GM18508 (cell line): ENCODE measurements around the gene ANKRD44.

Source experiments
- ATAC-seq: cut with Tn5 transposase; IDR thresholded peaks from one replicate; pipeline ENCODE4 v1.9.1; 2021; ENCODE audit warnings: moderate number of reproducible peaks; ENCODE audit not compliant: insufficient read depth, unreplicated experiment

The ANKRD44 gene

DNA sequence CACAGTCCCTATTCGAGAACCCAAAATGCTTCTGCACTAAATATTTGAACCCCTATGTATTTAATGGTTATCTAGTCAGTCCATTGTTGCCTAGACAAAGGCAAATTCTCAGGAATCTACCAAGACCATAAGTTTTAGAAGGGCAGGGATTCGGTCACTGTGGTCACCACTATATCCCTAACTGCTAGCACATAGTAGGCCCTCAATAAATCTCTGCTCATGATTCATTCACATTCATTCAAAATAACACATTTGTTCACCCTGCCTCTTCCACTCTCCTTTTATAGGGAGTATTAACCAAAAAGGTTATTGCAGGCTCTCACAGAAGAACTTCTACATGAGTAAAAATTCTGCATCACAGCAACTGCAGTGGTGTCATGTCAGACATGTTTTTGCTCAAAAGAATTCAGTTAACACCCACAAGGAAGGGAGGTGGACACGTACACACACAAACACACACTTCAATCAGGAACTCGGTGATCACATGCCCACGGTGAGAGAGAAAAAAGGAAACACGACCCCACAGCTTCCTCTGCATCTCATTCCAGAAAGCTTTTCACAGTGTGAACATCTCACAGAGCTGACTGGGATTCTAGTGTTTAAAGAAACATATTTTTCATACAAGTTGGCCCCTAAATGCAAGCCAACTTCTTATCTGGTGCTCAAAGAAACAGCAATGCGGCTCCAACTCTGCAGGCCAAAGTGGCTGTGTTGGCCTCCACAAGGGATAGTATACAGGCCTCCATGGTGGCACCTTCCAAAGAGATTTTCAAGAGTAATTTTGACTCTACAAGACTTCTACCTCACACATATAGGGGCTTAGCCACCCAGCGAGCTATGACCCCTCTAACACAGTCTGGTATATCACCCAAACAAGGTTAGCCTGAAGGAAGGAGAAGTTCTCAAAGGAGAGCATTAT lies 98.0 kb downstream of the ANKRD44 start:
- ATAC-seq, result no peak

DNA sequence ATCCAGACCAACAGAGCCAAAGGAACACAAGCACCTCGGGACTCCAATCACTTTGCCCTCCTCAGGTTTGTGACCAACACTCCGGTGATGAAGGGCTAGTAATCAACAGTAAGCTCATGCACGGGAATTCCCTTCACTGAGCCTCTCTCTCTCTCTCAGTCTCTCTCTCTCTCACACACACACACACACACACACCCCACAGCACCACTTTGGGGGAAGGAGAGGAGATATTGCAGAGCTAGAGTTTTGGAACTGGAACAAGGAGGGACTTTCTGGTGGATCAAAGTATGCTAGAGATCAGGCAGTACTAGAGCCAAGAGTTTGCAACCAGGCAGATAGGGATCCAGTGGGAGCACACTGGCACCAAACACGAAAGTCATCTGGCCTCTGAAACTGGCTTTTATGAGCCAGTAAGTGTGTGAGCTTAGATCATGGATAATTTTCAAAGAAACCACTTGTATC lies 98.7 kb downstream of the ANKRD44 start:
- ATAC-seq, result no peak

DNA sequence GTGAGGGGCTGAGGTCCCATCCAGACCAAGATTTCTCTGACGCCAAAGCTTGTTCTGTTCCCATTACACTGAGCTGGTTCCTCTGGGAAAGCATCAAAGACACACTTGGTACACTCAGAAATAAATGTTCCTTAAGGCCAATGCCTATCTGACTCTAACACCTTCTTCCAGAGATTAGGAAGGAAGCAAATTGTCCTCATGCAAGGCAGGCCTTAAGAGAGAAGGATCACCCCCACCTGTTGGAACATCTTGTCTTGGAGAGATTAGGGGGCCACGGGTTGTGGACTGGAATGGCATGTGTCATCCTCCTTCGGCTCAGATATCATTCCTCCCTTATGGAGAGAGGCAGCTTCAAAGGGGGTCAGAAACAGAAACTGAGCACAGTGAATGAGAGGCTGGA lies 100.2 kb downstream of the ANKRD44 start:
- ATAC-seq, result no peak

DNA sequence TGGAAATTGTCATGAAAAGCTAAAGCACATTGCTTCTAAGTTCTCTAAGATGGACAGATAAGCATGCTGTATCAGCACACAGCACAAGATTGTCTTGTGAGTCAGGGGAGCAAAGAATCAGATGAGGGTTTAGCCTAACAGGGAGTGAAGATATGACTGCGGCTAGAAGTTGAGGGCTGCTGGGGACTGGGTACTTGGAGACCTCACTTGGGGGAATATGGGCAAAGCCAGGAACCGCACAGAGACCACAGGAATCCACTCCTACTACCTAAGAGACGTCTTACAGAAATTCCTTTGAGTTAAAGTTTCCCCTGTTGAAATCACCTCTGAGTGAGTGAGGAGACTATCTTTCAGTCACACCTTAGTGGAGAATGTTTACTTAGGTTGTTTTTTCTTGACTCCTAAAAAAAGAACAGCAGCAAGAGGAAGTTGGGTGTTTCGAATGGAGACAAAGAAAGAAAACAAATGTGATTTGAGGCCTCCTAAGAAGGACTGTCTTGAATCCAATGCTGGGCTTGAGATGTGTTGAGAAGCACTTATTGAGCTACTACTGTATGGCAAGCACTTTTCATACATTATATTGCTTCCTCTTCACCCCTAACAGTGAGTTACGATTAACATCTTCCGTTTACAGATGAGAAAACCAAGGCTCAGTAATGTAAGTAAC lies 100.7 kb downstream of the ANKRD44 start:
- ATAC-seq, result no peak

DNA sequence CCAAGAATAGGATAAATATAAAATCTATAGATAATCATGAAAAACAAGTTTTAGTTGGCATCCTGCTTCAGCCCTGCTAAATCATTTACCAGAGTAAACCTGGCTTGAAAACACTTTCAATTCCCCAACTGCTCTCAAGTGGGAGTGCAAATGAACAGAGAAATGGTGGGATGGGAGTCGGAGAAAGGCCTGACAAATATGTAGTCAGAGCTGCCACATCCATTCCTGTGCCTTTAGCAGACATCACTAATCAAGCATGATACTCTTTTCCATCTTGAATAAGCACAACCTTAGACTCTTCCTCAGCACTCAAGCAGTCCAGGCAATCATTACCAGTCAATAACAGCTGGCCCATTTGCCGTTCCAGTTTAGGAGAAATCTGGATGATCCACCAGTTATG lies 101.3 kb downstream of the ANKRD44 start:
- ATAC-seq, result no peak

DNA sequence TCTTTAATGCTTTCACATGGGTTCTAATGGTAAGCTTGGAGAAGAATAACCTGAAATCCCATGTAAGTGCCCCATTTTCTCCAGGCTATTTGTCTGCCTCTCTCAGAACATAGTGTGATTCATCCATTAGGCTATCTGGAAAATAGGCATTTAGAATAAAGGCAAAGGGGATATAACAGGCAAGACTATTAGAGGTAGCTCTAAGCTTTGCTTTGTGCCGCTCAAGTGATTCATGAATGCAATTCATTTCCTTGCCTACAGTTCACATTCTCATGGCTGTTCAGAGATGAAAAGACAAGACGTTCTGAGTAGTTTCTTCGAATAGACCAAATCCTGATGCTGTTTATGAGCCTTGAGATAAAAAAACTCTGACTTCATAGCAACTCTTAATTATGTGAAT lies 101.7 kb downstream of the ANKRD44 start:
- ATAC-seq, result no peak

DNA sequence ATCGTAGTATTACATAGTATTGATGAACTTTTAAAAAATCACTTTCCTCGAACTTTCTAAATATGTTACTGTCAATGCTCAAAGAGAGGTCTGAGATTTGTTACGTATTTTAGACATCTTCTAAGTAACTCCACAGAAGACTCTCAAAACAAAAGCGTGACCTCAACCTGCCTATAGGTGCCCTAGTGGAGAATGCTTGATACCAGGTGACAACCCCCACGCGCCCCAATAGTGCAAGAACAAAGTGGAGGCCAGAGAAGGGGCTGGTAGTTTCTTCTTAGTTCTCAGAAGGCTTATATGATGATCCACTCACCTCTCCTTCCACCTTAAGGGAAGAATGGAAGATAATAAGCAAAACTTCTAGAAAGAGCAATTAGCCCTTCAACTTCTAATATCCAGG lies 102.6 kb downstream of the ANKRD44 start:
- no peak for ATAC-seq

DNA sequence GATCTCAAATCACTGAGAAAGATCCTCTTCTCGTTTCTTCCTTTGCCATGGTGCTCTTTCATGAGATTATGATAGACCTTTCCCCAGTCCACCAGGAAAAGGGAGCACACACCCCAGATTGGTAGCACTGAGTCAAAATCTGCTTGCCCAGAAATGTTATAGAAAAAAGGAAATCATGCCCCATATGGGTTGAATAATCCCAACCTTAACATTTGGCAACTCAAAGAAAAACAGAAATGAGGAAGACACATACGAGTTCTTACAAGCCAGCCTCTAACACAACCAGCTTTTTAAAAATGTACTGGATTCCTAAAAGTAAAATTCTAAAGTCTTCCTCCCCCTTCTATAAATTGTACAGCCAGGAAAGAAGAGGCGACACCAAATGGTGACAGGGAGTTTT lies 103.0 kb downstream of the ANKRD44 start:
- no peak for ATAC-seq

DNA sequence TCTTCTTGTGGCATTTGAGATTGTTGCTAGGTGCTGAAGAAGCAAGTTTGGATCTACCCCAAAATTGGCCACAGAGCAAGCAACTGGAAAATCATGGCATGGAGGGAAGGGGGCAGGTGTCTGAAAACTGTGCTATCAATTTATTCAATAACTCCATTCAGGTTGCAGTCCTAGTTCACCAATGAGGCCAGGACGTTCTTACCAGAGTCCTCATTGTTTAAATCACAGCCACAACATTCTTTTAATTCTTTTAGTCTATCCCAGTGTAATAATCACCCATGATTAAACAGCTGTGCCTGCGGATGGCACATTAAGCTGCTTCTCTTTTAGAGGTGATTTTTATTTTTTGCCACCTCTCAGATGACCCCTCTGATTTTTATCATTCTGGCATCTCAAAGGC lies 103.5 kb downstream of the ANKRD44 start:
- ATAC-seq, result no peak

DNA sequence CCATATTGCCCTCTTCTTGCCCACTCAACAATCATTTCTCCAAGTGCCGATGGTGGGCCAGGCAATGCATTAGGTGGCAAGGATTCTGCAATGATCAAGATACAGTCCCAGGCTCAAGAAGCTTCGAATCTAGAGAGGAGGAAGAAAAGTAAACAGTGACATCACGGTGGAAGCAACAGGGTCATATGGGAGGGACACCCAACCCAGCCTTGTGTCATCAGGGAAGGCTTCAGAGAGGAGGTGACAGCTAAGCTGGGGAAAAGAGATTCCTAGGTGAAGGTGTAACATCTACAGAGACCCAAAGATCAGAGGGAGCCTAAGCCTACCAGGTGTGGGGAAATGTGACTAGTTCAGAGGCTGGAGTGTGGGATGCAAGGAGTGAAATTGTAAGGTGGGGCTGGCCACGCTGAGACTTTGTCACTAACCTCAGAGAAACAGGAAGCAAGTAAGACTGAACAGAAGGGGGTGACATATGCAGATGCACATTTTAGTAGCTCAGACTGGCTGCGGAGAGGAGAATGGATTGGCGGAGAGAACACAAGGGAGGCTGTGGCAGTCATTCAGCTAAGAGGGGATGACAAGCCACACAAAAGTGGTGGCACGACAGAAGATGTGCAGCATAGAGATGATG lies 104.9 kb downstream of the ANKRD44 start:
- peak; percentile 49 for ATAC-seq

DNA sequence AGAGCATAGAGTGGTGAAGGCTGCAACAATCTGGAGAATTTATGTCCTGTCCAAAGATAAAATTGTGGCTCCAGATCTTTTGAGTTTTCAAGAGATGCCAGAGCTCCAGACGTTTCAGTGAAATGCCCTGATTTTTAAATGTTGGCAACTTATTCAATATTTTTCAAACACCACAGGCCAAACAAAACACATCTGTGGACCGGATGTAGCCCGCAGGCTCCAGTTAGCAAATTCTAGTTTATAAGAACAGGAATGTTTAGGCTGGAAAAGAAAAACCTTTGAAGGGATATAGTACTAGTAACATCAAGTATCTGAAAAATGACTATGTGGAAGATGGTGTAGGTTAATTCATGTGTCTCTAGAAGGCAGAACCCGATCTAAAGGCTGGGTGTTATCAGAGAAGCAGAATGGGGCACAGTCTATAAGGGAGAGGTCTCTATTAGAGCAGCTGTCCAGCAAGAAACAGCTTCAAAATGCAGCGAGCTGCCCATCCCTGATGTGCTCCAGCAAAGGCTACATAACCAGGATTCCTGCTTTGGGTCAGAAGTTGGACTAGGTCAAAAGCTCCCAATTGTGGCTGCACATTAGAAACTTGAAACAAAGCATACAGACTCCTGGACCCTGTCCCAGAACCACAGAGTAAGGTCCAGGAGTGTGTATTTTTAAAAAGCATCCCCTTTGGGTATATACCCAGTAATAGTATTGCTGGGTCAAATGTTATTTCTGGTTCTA lies 105.9 kb downstream of the ANKRD44 start:
- no peak for ATAC-seq

DNA sequence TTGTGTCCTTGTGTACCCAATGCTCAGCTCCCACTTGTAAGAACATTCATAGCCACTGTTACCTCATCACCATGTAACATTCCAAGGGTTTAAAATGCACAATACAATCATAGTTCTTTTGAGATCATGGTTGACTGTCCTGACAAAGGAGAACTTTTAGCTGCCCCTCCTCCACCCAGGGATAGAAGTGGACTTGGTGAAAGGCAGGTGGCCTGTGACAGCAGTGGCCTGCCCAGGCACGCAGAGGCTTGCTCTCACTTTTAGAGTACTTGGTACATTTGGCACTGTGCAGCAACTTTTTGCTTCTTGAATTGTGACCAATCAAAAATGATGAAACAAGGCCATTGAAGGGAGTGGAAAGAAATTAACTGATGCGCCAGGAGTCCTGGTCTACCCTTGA lies 108.7 kb downstream of the ANKRD44 start:
- ATAC-seq, result no peak

DNA sequence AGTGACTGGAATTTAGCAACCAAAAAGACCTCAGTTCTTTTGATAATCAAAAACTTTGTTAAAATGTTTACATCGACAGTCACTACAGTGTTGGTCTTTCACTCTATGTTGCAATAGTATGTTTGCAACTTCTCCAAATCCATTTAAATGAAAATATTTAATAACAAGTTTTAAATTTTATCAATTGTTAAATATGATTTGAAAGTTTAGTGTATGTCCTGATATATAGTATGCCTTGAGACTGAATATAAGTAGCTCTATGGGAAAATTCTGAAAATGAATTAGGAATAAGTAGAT lies 109.9 kb downstream of the ANKRD44 start:
- no peak for ATAC-seq

DNA sequence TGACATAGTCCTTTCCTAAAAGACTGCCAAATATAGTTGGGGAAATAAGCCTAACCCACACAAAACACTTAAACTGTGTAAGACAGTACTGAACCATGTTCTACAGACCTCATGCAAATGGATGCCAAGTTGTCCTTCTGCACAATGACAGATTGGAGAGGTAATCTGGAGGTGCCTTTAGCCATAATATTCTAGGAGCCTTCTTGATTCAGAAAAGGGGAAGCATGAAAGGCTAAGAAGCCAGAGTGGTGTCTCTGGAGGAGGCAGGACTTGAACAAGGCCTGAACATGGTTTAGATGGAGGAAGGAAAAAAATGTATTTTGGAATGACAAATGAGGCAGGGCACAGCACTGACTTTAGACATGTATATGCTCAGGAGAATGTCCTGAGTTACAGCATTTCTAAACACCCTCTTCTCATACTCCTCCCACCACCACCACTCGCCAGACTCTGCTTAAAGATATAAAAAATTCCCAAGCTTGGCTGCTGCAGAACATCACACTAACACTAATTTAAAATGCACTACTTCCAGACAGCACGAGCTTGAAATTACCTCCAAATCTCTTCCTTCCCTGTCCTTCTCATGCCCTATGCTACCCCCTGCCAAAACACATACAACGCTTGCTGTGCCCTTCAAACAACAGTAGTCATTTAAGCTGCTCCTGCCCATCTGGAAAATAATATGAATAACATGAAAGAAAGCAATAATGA lies 110.4 kb downstream of the ANKRD44 start:
- ATAC-seq, result no peak

DNA sequence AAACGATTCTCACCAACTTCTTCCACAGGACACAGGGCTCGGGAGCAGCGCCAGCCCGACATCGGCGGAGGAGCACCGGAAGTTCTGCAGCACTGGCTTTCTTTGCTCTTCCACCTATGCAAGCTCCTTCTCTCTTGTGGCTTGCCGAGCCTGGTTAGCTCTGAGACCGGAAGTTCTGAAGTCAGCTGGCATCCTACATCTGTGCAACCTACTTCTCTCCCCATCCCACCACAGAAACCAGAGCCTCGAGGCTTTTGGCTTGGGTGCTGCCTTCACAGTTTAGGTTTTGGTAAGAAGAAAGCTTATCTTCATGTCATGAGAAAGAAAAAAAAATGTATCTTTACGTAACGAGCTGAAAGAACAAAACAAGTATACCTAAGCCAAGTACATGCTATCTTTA lies 111.7 kb downstream of the ANKRD44 start:
- ATAC-seq, result peak; percentile 92

DNA sequence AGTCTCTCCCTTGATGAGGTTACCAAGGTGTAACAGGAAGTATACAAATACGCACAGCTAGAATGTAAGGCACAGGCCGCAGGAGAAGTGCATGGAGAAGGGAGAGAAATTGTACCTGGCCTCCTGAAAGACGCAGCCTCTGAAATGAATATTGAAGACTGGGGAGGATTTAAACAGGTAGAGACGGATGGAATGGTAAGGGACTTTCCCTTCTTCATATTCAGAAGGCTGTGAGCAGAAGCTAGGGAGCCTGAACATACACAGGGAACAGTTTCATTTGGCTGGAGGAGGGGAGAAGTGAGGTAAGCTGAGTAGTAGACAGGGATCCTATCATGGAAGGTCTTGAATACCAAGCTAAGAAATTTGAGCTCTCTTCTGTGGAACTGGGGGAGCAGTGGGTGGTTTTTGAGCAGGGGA lies 112.7 kb downstream of the ANKRD44 start:
- no peak for ATAC-seq

DNA sequence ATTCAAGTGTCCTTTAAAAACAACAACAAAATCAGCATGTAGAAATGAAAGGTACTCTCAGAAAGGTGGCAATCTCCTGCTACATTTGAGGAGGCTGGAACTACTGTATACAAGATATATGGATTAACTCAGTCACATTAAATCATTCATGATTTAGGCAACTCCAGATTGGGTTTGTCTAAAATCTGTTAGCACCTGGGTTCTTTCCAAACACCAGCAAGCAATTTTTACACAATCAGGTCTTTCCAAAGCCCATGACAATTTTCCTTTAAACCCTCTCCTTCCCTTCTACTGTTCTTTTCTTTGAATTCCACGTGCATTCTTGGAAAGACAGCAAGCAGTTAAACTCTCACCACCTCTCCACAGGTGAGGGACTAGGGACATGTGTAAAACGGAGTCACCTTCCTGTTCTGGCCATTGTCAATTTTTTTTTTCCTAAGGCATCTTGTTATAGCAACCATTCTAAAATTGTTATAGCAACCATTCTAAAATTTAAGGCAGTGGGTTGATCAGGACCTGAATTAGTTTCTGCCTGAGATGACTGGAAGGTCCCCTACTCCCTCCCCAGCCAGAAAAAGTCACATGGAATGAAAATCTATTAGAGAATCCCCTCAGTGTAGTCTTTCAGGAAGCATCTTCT lies 113.9 kb downstream of the ANKRD44 start:
- no peak for ATAC-seq

DNA sequence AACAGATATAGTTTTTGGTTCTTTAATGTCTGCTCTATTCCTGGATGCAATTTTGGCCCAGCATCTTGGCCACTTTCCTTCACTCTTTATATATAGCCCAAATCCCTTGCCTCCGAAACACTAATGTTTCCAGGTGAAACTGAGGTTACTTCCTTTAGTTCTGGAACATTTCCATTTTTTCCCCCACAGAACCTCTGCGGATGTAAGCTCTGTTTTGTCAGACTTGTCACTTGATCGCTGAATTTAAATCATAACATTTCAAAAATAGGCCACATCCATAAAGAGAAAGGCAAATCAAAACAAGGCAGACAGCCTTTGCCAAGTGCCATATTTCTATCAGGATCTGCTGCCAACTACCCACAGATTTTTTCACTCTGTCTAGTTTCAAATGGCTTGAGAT lies 115.1 kb downstream of the ANKRD44 start:
- ATAC-seq, result no peak

DNA sequence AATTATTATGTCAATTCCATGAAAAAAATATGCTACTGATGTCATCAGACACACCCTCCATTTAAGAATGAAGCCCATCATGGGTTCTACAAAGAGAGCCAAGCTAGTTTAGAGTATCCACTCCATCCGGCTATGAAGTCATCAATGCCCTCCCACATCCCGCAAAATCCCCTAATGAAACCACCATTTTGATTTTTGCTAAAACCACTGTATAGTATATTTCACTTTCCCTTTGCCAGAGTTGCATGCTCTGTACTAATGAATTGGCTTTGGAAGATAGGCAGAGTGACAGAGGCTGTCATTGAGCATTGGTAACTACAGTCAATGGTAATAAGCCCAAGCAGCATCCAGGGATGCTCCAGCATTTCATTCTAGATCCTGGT lies 118.6 kb downstream of the ANKRD44 start:
- peak; percentile 86 for ATAC-seq
